Endothelial cell (in vitro differentiated cells): ENCODE results near the gene POU5F2. TPM values are rescaled to one million over a fixed set of nuclear protein-coding genes. Genes with fewer than 3 reads are reported as not detected.

Experiments
- DNase-seq: peaks from one replicate; pipeline ENCODE4 v3.0.0; 2021; ENCODE audit warnings: low spot score
- H3K27ac Mint-ChIP-seq: one replicate; pipeline ENCODE4 v1.8.0; 2021; ENCODE audit warnings: mixed read lengths, inconsistent platforms; ENCODE audit not compliant: unreplicated experiment
- H3K27me3 Mint-ChIP-seq: one replicate; pipeline ENCODE4 v1.8.0; 2021; ENCODE audit warnings: mild to moderate bottlenecking, moderate library complexity, mixed read lengths, inconsistent platforms; ENCODE audit not compliant: unreplicated experiment
- H3K36me3 Mint-ChIP-seq: one replicate; pipeline ENCODE4 v1.8.0; 2021; ENCODE audit warnings: mild to moderate bottlenecking, low read depth, mixed read lengths, inconsistent platforms; ENCODE audit not compliant: unreplicated experiment
- H3K4me1 Mint-ChIP-seq: one replicate; pipeline ENCODE4 v1.8.0; 2021; ENCODE audit warnings: mild to moderate bottlenecking, mixed read lengths, inconsistent platforms; ENCODE audit not compliant: unreplicated experiment
- H3K4me3 Mint-ChIP-seq: one replicate; pipeline ENCODE4 v1.8.0; 2021; ENCODE audit warnings: mild to moderate bottlenecking, mixed read lengths, inconsistent platforms; ENCODE audit not compliant: unreplicated experiment
- H3K9me3 Mint-ChIP-seq: one replicate; pipeline ENCODE4 v1.8.0; 2021; ENCODE audit warnings: mixed read lengths, inconsistent platforms; ENCODE audit not compliant: unreplicated experiment
- CTCF ChIP-seq: fragments of 200-600 bp; sonication (generic); IDR thresholded peaks from one replicate; pipeline ENCODE4 v1.5.0; 2021; ENCODE audit warnings: antibody characterized with exemption; ENCODE audit not compliant: unreplicated experiment
- total RNA-seq: library from RNA; stranded (reverse); fragmentation: NEBNext Ultra II Directional; extraction: Animal tissue kit (Norgen Biotek cat#: 25700); gene quantifications from one replicate; pipeline ENCODE4 v1.2.1, GENCODE V29; 2021; ENCODE audit not compliant: unreplicated experiment

Gene POU5F2
- total RNA-seq, 1 donor from 2014 or later, result 0.64 TPM

- no peak for TF ChIP-seq CTCF
- Mint-ChIP-seq H3K4me3 (no peak overlapping the region), H3K27me3 (no peaks in the 10 kb centered on the region), H3K9me3 (no peaks in the 10 kb centered on the region), H3K4me1 (no peaks in the 10 kb centered on the region), H3K27ac (no peak overlapping the region), H3K36me3 (no peaks in the 10 kb centered on the region)
- DNase-seq, result no peak
Observed at GRCh38 chr5:93721511-93721910, 19.9 kb downstream of the POU5F2 start.

GRCh38 chr5:93721071-93721470 lies 20.3 kb downstream of the POU5F2 start:
- H3K4me3 Mint-ChIP-seq, result no peak overlapping the region
- no peaks in the 10 kb centered on the region for H3K27me3 Mint-ChIP-seq
- H3K9me3 Mint-ChIP-seq, result no peaks in the 10 kb centered on the region
- no peak for DNase-seq
- no peaks in the 10 kb centered on the region for H3K36me3 Mint-ChIP-seq
- no peaks in the 10 kb centered on the region for H3K4me1 Mint-ChIP-seq
- H3K27ac Mint-ChIP-seq, result no peak overlapping the region
- TF ChIP-seq CTCF, result no peak

GRCh38 chr5:93717162-93717561 lies 24.2 kb downstream of the POU5F2 start:
- Mint-ChIP-seq H3K4me1 (no peaks in the 10 kb centered on the region), H3K27ac (no peak overlapping the region), H3K9me3 (no peaks in the 10 kb centered on the region), H3K36me3 (no peaks in the 10 kb centered on the region), H3K4me3 (no peak overlapping the region), H3K27me3 (no peaks in the 10 kb centered on the region)
- TF ChIP-seq CTCF, result no peak
- DNase-seq, result no peak

GRCh38 chr5:93716453-93716852 lies 24.9 kb downstream of the POU5F2 start:
- Mint-ChIP-seq H3K27me3 (peaks cover 4% of the 10 kb centered on the region), H3K36me3 (no peaks in the 10 kb centered on the region), H3K9me3 (no peaks in the 10 kb centered on the region), H3K27ac (no peak overlapping the region), H3K4me3 (no peak overlapping the region), H3K4me1 (no peaks in the 10 kb centered on the region)
- DNase-seq, result no peak
- TF ChIP-seq CTCF, result no peak

- DNase-seq, result no peak
Observed at GRCh38 chr5:93715761-93716160, 25.6 kb downstream of the POU5F2 start.

More at GRCh38 chr5:93715761-93716160, 25.6 kb downstream of the POU5F2 start:
- H3K27me3 Mint-ChIP-seq, result peaks cover 4% of the 10 kb centered on the region
- no peaks in the 10 kb centered on the region for H3K9me3 Mint-ChIP-seq
- no peaks in the 10 kb centered on the region for H3K36me3 Mint-ChIP-seq
- no peak overlapping the region for H3K27ac Mint-ChIP-seq
- no peak overlapping the region for H3K4me3 Mint-ChIP-seq
- TF ChIP-seq CTCF, result no peak
- no peaks in the 10 kb centered on the region for H3K4me1 Mint-ChIP-seq
